PC-9 (cell line): ENCODE measurements around the gene ZNF772.

ENCODE experiments used
- CTCF ChIP-seq: fragments of 200-600 bp; sonication (generic); conservative IDR thresholded peaks from 2 replicates; pipeline ENCODE4 v1.6.1; 2017; ENCODE audit warnings: mixed run types, antibody characterized with exemption, mild to moderate bottlenecking, moderate library complexity
- EZH2 ChIP-seq: fragments of 200-600 bp; sonication (generic); IDR thresholded peaks from 2 replicates; pipeline ENCODE4 v1.8.0; 2017; ENCODE audit warnings: antibody characterized with exemption, low read depth

GRCh38 chr19:57473646-57474045 is 3.7 kb downstream of the ZNF772 start:
- no peak for TF ChIP-seq EZH2
- TF ChIP-seq CTCF, result no peak
